Raji (cell line): ENCODE data around the gene ATM.

Source experiments
- POLR2A ChIP-seq: IDR thresholded peaks from 2 replicates; pipeline ENCODE4 v1.6.1; 2011; ENCODE audit warnings: low read depth, low read length, control low read depth; ENCODE audit not compliant: insufficient read depth

The ATM gene

DNA sequence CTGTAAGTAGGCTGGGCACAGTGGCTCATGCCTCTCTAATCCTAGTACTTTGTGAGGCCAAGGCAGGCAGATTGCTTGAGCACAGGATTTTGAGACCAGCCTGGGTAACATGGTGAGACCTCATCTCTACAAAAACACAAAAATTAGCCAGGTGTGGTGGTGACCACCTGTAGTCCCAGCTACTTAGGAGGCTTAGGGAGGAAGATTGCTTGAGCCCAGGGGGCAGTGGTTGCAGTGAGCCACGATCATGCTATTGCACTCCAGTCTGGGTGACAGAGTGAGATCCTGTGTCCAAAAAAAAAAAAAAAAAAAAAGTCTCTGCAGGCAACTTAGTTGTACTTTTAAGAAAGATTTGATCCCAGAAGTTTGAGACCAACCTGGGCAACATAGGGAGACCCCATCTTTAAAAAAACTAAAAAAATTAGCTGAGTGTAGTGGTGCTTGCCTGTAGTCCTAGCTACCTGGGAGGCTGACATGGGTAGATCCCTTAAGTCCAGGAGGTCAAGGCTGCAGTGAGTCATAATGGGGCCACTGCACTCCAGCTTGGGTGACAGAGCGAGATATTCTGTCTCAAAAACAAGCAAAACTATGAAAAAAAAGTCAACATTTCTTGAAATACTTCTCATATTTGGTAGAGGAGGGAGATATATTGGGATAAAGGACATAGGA is 10.5 kb downstream of the ATM start:
- no peak for TF ChIP-seq POLR2A

DNA sequence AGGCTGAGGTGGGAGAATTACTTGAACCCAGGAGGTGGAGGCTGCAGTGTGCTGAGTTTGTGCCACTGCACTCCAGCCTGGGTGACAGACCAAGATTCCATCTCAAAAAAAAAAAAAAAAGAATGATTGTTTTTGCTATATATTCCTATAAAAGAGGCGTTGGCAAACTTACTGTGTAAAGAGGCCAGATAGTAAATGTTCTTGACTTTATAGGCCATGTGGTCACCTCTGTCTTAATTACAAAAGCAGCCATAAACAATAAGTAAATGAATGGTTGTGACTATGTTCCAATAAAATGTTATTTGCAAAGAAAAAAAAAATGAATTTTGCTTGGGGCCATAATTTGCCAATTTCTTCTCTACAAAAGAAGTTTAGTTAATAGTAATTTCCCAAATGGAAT is 12.3 kb downstream of the ATM start:
- no peak for TF ChIP-seq POLR2A

DNA sequence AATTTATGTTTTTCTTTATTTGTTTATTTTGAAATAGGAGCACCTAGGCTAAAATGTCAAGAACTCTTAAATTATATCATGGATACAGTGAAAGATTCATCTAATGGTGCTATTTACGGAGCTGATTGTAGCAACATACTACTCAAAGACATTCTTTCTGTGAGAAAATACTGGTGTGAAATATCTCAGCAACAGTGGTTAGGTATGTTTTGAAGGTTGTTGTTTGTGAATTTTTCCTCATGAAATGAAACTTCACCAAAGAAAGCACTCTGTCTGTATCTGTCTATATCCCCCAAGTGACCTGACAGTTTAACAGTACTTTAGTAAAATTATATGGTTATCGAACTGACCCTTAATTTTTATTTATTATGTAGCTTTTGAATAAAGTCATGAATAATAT is 12.8 kb downstream of the ATM start:
- TF ChIP-seq POLR2A = no peak

DNA sequence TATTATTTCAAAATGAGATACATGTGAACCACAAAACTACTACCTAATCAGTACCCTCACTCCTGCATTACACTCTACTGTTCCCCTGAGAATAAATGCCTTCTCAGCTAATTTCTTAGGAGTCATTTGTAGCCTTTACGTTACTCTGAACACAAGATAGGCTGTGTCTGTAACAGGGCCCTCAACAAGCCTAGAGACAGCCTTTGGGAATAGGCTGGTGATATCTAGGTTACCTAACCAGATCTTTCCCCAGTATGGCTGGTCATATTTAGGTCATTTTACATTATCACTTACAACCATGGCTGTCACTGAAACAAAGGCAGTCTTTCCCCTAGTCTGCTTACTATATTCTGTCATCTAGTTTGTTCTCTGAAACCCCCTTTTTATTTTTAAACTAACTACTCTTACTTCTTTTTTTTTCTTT is 14.2 kb downstream of the ATM start:
- no peak for TF ChIP-seq POLR2A

DNA sequence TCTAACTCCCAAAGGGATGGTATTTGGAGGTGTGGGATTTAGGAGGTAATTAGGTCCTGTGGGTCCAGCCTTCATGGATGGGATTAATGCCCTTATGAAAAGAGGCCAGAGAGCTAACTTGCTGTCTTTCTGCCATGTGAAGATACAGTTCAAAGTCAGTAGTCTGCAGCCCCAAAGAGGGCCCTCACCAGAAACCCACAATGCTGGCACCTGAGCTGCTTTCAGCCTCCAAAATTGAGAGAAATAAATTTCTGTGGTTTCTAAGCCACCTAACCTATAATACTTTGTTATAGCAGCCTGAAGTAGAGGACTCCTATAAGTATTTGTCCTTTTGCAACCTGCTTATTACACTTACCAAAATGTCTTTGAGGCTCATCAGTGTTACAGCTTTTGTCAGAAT is 16.2 kb downstream of the ATM start:
- no peak for TF ChIP-seq POLR2A

DNA sequence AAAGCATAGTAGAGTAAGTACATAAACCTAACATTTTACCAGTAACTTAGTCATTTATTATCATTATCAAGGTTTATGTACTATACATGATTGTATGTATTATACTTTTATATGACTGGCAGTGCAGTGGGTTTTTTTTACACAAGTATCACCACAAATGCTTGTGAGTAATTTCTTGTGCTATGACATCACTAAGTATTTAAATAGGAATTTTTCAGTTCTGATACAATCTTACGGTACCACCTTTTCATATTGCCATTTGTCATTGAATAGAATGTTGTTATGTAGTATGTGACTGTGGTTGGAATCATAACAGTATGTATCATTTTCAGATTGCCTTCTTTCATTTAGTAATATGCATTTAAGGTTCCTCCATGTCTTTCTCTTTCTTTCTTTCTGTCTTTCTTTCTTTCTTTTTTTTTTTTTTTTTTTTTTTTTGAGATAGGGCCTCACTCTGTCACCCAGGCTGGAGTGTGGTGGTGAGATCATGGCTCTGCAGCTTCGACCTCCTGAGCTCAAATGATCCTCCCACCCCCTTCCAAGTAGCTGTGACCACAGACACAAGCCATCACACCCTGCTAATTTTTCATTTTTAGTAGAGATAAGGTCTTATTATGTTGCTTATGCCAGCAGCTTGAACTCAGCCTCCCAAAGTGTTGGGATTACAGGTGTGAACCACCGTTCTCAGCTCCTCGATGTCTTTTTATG is 18.6 kb downstream of the ATM start:
- TF ChIP-seq POLR2A = no peak

DNA sequence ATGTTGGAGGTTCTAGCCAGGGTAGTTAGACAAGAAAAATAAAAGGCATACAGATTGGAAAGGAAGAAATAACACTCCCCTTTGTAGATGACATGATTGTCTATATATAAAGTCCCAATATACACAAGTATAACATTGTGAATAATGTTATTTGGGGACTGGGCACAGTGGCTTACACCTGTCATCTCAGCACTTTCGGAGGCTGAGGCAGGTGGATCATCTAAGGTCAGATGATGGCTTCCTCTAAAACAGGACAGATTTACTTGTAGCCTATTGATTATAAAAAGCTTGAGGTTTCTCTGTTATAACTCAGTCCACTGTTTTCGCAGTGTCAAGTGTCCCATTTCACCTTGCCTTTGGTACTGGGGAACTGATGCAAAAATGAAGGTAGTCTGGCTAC is 19.6 kb downstream of the ATM start:
- no peak for TF ChIP-seq POLR2A

DNA sequence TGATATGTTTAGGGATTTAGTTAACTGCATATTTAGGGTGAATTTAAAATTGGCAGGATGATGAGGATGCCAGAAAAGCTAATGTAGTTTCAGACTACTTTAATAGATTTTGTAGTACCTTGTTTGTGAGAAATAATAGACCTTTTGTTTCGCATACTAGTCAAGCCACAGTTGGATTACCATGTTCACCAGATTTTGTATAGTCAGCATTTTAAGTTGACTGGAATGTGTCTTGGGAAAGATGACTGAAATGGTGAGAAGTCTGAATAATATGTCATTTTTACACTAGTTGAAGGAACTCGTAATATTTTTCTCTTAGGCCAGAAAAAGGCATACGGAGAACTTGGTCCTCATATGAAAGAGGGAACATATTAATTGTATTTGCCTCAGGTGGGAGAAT is 23.4 kb downstream of the ATM start:
- TF ChIP-seq POLR2A = no peak

DNA sequence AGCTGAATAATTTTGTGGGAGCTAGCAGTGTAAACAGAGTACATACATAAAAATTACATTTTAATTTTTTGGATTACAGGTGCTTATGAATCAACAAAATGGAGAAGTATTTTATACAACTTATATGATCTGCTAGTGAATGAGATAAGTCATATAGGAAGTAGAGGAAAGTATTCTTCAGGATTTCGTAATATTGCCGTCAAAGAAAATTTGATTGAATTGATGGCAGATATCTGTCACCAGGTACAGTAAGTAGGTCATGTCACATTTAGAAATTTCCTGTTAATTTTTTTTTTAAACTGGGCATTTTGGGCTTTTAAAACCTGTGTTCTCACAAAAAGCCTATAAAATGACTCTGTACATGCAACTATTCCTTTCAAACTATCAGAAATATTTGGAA is 24.0 kb downstream of the ATM start:
- TF ChIP-seq POLR2A = no peak

DNA sequence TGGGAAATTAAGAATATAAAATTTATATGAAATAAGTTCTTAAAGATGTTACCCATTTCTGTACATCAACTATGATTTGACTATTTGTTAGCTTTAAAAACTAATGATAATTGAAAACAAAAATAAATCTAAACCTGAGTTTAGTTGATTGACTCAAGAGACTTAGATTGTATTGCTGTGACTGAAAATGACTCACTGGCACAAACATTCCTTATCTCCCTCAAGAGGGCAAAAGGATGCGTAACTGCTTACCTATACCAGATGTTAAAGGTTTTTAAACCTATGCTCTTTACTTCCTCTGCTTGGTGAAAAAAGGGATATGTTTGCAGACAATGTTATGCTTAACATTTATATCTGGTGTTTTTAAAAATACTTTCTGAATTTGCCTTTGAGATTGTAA is 30.3 kb downstream of the ATM start:
- no peak for TF ChIP-seq POLR2A

DNA sequence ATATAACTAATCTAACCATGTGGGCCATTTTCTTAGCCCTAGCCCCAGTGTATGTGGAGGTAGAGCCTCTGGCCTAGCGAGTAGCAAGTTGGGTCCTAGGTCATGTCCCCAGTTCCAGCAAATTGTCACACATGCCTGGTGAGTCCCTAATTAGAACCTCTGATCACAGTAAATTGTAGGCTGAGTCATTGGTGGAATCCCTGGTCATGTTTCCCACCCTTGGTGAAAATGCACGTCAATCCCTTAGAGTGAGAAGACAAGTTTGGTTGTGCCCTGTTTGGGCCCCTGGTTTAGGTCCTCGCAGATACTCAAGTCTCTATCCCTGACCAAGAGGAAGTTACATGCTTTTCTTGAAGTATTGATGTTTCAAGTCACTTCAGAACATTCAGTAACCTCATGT is 46.7 kb downstream of the ATM start:
- TF ChIP-seq POLR2A = no peak

DNA sequence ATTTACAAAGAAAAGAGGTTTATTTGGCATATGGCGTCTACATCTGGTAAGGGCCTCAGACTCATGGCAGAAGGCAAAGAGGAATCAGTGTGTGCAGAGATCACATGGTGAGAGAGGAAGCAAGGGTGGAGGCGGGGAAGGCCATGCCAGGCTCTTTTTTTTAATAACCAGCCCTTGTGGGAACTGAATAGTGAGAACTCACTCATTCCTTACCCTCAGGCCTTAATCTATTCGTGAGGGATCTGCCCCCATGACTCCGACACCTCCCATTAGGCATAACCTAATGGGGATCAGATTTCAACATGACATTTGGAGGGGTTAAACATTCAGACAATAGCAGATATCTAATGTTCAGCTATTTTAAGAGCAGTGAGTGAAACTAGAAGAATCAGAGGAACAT is 55.7 kb downstream of the ATM start:
- no peak for TF ChIP-seq POLR2A

DNA sequence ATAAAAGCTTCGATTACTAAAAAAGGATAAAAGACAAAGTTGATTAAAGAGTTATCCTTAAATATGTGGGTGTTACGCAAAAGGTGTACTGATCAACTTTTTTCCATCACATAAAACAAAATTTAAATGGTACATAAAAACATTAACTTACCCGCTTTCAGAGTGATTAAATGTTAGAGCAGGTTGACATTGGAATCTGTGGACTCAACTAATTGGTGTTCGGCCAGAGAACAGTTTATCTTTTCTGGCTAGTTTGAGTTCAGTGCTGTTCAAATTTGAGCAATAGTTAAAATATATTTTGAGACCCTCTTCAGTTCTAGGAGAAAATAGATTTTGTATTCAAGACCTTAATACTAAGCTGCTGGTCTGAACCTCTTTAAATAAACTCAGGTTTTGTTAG is 56.1 kb downstream of the ATM start:
- TF ChIP-seq POLR2A = no peak

DNA sequence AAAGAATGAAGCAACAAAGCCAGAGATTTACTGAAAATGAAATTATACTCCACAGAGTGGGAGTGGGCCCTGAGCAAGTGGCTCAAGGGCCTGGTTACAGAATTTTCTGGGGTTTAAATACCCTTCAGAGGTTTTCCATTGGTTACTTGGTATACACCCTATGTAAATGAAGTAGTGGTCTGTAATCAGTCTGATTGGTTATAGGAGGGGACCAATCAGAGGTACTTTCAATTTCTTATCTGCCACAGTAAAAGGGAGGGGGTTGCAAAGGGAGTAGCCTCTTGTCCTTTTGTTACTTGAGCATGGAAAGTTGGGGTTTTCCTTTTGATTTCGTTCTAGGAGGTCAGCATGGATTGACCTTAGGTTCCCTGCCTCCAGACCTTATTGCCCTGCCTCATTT is 63.5 kb downstream of the ATM start:
- no peak for TF ChIP-seq POLR2A

DNA sequence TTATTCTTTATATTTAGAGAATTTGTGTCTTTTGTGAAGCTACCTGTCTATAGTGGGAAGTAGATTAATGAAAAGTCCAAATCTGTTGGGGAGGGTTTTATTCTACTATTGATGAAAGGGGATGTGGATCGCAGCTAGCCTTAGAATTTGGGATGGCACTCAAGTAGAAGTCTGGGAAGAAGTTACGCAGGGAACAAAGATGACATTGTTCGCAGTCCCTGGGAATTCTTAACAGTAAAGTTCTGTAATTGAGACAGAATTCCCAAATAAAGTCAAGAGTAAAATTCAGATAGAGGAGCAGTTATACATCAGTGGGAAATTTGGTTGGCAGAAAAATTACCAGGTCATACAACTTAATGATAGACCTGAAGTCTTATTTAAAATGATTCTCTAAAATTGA is 64.1 kb downstream of the ATM start:
- no peak for TF ChIP-seq POLR2A

DNA sequence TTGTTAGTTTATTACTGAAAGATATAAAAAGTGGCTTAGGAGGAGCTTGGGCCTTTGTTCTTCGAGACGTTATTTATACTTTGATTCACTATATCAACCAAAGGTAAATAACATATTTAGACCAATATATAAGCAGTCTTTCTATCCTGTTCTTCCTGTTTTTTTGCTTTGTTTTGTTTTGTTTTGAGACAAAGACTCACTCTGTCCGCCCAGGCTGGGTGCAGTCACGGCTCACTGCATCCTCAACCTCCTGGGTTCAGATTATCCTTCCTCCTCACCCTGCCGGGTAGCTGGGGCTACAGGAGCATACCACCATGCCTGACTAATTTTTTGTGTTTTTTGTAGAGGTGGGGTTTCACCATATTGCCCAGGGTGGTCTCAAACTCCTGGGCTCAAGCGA is 66.8 kb downstream of the ATM start:
- no peak for TF ChIP-seq POLR2A

DNA sequence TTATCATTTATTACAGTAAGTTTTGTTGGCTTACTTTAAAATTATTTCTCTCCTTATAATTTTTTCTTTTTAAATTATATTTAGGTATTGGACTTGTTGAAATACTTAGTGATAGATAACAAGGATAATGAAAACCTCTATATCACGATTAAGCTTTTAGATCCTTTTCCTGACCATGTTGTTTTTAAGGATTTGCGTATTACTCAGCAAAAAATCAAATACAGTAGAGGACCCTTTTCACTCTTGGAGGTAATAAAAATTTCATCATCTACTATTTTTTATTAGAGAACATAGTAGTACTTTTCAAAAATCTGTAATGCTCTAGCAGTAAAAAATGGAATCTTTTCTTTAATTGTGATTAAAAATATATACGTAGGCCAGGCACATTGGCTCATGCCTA is 70.4 kb downstream of the ATM start:
- no peak for TF ChIP-seq POLR2A
